GM10847 (cell line): ENCODE results near the gene IFI44L.

Experiments
- POLR2A ChIP-seq: IDR thresholded peaks from 2 replicates; pipeline ENCODE4 v1.6.1; 2011; ENCODE audit not compliant: insufficient read length; ENCODE audit errors: extremely low read depth

IFI44L gene

DNA sequence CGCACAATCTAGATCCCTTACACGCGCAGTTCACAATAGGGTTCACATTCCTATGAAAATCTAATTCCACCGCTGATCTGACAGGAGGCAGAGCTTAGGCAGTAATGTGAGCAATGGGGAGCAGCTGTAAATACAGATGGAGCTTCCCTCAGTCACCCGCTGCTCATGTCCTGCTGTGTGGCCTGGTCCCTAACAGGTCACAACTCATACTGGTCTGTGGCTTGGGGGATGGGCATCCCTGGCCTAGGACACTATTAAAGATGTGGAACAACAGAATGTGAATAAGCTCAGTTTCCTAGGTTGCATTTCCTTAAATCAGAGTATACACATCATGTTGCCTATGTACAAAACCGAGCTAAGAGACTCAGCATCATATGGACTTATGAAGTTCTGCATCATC is 45.6 kb downstream of the IFI44L start:
- TF ChIP-seq POLR2A = no peak

DNA sequence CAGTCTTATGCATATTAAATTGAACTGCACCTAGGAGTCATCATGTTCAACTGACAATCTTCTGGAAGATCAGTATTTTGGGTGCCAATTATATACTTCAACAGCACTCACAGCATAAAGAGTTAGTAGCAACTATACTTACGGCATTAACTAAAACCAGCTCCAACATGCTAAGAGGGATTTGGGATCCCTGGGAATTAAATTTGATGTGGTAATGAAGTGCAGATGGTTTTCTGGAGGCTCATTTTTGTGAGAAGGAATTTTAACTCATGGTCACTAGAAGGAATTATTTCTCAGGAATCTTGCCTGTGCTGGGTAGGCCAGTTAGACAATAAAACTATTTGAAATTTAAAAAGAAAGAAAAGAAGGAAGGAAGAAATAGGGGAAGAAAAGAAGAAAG is 47.7 kb downstream of the IFI44L start:
- no peak for TF ChIP-seq POLR2A

DNA sequence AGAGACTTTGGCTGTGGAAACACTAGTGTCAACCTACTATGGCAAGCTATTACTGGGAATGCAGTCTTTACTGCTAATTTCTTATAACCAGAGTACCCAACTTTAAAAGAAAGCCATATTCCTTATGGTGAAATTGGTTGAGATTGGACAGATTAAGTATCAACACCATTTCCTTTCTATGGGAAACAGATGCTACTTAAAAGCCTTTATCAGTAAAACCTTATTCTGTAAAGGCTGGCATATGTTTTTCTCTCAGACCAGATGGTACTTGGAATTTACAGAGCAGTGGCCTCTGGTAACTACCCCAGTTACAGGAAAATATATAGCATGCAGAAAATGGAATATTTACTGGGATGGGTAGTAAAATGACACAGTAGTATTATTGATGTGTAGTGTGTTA is 48.2 kb downstream of the IFI44L start:
- no peak for TF ChIP-seq POLR2A

DNA sequence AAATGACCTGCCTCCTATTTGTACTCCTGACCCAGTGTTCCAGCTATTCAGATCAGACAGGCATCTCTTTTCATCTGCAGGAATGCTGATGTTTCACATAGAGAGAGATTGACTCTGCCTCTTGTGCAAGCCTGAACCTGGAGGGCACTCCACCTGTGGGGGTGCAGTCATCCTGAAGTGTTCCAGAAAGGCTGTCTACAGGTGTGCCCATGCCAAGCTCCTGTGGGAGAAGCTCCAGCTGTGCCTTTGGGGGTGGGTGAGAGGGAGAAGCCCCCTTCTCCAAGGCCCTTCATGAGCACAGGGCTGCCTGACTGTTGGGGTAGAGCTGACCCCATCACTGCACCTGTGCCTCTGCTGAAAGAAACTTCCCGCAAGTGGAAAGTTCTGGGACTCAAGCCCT is 52.2 kb downstream of the IFI44L start:
- TF ChIP-seq POLR2A = no peak

DNA sequence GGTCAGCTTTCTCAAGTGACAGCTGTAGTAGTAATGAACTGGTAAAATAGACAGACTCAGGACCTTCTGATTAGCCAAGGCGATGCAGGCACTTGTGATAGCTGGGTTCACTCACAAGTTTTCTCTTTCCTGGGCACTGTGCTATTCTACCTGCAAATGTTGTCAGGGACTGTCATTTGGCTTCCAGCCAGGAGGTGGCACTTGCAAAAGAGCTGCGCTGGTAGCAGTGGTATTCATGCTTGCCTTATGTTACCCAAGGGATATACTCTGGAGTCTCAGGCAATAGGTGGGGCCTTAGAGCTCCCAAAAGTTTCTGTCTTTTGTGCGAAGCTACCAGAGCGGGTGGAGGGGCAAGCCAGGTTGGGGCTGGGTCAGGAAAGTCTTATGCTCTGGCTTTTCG is 52.9 kb downstream of the IFI44L start:
- no peak for TF ChIP-seq POLR2A

DNA sequence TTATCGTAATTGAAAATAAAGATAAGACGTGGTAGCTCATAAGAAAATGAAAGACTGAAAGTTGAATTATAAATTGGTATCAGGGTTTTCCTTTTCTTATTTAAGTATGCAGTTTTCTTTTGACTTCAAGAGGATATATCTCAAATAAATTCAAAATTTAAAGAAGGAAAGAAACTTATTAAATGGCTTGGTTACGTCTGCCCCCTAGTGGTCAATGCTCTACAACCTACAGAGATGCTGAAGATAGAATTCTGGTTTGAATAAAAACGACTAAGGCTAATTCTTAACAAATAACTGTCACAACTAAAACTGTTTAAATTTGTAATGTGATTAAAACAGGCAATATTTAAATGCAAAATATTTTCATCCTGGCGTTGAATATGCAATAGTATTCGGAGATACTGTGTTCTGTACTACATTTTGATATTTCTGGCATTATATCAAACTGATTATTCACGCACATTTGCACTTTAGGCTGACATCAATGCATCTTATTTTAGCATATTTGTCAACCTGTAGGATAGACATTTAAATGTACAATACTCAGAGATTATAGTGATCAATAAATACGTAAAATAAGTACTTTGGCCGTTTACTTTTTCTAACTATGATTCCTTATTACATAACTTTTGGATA is 56.2 kb downstream of the IFI44L start:
- TF ChIP-seq POLR2A = no peak

DNA sequence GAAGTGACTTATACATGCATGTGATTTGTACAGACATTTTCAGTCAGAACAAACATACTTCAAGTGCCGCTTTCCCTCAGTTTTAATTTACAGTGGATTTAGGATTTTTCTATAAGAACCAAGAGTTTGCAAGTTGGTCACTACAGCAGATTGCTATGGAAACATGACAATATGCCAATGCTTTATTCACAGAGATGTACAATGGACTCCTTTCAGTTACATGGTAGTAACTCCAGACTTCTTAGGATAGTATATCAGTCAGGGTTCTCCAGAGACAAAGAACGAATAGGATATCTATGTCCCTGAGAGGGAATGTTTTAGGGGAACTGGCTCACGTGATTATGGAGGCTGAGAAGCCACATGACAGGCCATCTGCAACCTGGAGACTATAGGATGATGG is 56.7 kb downstream of the IFI44L start:
- TF ChIP-seq POLR2A = no peak

DNA sequence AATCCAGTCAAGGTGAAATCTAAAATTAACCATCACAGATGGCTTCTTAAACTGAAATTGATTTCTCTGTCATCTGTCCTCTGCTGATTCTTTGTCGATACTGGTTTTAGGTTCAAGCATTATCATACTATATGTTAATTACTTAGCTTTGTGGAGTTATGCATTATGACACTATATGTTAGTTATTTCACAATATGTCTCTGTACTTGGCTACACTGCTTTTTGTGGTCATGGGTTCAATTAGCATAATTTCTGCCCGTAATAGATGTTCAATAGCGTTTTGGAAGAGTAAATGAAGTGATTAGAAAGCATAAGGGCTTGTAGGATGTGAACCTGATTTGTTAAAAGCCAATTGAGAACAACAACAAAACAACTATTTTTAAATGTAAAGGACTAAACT is 57.5 kb downstream of the IFI44L start:
- no peak for TF ChIP-seq POLR2A

DNA sequence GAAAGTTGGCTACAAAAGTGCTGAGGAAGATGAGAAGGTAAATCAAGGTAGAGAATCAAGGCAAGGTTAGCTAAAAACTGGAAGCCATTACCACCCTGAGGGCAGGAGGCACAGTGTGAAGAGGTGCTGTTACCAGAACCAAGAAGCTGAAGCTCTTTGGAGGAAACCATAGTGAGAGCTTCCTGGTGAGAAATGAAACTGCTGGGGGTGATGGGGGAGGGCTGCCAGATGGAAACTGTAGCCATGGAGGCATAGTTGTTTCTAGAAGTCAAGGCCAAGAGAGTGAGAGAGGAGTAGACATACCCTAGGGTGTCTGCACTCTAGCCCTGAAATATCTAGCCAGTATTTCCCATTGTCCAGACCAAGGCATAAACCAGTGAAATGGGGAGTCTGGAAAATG is 58.1 kb downstream of the IFI44L start:
- TF ChIP-seq POLR2A = no peak

DNA sequence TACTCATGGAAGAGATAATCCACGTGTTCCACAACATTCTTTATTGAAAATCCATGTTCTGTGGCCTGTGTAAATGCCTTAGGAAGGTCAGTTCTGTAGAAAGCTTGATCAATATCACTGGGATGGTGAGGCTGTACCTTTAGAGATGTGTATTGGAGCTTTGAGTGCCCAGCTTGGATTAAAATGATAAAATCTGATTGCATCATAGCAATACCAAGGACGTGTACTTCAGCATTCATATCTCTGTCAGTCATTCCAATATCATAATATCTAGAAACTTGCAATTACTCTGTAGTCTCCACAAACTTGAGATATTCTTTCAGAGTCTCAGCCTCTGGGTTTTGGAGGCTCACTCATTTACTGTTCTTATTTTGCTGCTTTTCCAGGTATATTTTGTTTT is 61.0 kb downstream of the IFI44L start:
- no peak for TF ChIP-seq POLR2A

DNA sequence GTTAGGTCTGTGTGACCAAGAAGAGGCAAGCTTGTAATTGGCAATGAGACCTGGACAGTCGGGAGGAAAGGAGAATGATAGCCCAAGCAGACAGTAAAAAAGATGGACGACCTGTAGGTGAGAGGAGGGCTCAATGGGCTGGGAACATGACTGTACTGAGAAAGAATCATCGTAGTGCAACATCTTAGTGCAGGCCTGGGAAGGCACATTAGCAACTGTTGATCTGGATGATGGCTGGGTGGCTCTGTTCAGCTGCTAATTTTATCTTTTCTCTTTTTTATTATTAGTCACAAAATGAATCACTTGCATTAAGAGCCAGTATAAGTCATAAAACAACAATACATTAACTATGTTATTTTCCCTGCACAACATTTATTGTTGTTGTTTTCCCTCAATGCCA is 62.2 kb downstream of the IFI44L start:
- TF ChIP-seq POLR2A = no peak

DNA sequence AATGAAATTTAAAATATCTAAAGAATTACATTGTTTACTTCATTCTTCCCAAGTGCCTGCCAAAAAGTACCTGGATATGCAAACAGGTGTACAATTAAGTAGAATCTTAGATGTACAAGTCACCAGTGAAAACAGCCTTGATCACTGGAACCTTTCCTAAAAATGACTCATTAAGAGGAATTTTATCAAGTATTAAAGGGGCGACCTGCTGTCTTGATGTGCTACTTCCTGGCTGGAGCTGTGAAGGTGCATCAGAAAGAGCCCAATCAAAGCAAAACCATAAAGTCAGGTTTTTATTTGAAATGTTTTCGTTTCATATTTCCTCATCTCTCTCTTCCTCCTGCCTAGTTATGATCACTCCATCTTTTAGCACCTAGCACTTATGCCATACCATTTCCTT is 62.8 kb downstream of the IFI44L start:
- TF ChIP-seq POLR2A = no peak

DNA sequence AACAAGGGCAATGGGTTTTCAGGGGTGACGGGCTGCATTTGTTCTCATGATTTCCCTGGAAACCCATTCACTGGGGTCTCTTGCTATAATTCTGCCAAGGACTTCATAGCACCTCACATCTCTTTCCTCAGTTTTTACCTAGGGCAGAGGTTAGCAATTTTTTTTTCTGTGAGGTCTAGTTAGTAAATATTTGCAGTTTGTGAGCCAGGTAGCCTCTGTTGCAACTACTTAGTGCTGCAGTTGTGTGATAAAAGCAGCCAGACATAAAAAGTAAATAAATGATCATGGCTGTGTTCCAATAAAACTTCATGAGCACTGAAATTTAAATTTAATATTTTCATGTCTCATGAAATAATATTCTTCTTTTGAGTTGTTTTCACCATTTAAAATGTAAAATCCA is 67.1 kb downstream of the IFI44L start:
- no peak for TF ChIP-seq POLR2A

DNA sequence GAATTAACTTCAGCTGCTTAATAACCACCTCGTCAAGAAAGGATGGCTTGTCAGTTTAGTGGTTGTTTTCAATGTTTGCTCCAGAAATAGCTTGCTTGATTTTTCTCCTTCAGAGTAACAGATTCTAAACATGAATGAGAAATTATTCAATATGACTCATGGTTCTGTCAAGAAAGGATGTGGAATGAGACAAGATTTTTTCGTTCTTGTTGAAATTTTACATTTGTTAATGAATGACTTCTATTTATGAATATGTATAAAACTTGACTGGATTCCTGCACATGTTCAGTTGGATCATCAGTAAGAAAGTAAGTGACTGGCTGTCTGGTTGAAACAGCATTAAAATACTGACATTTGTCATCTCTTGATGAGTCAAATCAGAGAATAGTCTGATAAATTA is 67.7 kb downstream of the IFI44L start:
- no peak for TF ChIP-seq POLR2A

DNA sequence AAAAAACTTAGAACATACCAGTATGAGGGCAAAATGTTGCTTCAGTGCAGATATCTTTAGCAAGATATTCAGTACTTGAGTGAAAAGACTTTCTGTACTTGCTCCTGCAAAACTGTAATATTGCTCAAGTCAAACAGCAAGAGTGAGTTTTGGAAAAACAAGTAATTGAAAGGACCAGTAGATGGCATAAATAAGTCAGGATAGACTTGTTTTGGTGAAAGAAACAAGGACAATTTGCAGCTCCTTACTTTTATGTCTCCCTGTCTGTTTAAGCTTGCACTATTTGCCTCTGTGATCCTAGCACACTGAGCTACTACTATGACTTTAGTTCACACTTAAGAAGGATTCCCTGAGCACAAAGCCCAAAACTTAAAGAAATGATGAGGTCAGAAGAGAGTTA is 68.4 kb downstream of the IFI44L start:
- no peak for TF ChIP-seq POLR2A

DNA sequence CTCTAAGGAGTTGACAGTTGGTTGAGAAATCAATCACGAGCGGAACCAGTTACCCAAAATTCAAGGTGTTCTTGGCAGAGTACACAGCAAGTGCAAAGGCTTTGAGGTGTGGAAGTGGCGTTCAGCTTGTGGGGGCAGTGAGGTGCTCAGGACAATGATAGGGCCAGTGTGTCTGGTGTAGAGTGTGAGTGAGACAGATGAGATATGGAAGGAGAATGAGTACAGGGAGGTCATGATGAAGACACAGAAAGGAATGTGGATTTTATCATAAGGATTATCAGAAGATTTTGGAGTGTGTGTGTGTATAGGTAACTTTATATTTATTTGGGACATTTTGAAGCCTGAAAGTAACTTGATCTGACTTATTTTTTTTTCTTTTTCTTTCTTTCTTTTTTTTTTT is 70.3 kb downstream of the IFI44L start:
- no peak for TF ChIP-seq POLR2A

DNA sequence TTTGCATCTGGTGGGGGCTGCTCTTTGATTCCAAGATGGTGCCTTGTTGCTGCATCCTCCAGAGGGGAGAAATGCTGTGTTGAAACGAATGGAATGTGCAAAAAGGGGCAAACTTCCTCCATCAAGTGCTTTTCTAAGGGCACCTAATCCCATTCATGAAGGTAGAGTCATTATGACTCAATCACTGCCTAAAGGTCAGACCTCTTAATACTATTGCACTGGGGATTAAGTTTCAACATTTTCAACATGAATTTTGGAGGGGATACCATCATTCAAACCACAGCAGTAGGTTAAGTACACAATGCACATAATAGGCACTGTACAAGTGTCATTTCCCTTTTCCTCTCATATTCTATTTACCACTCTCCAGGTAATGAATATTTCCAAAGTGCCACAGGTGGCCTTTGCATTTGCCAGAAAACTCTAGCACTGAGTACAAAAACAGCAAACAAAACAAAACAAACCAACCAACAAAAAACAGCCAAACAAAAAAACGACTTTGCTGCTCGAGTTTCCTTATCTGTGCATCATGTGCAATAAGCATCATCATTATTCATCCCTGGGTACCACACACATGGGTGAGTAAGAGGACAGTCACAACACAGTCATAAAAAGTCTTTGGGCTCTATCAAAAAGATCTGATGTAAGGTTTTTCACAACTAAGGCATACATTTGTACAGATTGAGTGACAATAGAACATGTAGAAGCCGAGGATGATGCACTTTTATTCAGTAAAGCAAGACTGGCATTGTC is 71.9 kb downstream of the IFI44L start:
- TF ChIP-seq POLR2A = no peak
